ENCODE data around the gene RNF17.

DNA sequence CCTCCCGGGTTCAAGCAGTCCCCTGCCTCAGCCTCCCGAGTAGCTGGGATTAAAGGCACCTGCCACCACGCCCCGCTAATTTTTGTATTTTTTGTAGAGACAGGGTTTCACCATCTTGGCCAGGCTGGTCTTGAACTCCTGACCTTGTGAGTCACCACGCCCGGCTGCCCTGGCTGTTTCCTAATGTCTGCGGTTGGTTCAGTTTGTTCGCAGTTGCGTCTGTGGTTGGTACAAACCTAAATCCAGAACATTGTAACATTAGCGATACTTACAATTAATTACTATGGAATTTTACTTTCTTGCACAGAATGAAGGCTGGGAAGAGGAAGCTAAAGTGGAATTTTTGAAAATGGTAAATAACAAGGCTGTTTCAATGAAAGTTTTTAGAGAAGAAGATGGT, 38.1 kb downstream of the RNF17 start:
- TF ChIP-seq EZH2 (IDR thresholded peaks at IDR 0.05) = no peak
- TF ChIP-seq, protein P1, sequence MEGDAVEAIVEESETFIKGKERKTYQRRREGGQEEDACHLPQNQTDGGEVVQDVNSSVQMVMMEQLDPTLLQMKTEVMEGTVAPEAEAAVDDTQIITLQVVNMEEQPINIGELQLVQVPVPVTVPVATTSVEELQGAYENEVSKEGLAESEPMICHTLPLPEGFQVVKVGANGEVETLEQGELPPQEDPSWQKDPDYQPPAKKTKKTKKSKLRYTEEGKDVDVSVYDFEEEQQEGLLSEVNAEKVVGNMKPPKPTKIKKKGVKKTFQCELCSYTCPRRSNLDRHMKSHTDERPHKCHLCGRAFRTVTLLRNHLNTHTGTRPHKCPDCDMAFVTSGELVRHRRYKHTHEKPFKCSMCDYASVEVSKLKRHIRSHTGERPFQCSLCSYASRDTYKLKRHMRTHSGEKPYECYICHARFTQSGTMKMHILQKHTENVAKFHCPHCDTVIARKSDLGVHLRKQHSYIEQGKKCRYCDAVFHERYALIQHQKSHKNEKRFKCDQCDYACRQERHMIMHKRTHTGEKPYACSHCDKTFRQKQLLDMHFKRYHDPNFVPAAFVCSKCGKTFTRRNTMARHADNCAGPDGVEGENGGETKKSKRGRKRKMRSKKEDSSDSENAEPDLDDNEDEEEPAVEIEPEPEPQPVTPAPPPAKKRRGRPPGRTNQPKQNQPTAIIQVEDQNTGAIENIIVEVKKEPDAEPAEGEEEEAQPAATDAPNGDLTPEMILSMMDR (IDR thresholded peaks at IDR 0.05) = no peak

Data from neural progenitor cell (in vitro differentiated cells).